Heart left ventricle (tissue), 16 donors: ENCODE measurements around the gene NXN. TPM values are rescaled to one million over a fixed set of nuclear protein-coding genes. Genes with fewer than 3 reads are reported as not detected.
"Not testable (repeated sequence)": the region's sequence is repeated elsewhere in the genome, so short reads cannot be mapped to it uniquely, and the experiment has no call there.

Experiments
- ATAC-seq, 4 donors: fragments of 200-7000 bp; cut with Tn5 transposase; one replicate each; pipeline ENCODE4 v1.9.1; 2020 to 2022; ENCODE audit warnings: moderate library complexity in 4 of 4, mild to moderate bottlenecking in 3 of 4, moderate number of reproducible peaks in 1 of 4
- DNase-seq, 5 donors: peaks; one replicate each; pipeline ENCODE4 v3.0.0-alpha.2; 2020
- H3K27ac ChIP-seq, 12 donors: fragments of 200-600 bp; sonication (generic) in 4 of 12; one replicate each; pipeline versions ENCODE4 v1.5.0 to v1.8.0; 2016 to 2022; ENCODE audit warnings: mild to moderate bottlenecking in 2 of 12
- H3K27me3 ChIP-seq, 9 donors: fragments of 200-600 bp; sonication (generic) in 2 of 9; one replicate each; pipeline versions ENCODE4 v1.5.1 to v1.8.0; 2016 to 2022; ENCODE audit warnings: mild to moderate bottlenecking in 3 of 9
- H3K36me3 ChIP-seq, 9 donors: fragments of 200-600 bp; sonication (generic) in 2 of 9; one replicate each; pipeline versions ENCODE4 v1.5.0 to v1.8.0; 2018 to 2022; ENCODE audit warnings: mild to moderate bottlenecking in 2 of 9
- H3K4me1 ChIP-seq, 12 donors: fragments of 200-600 bp; sonication (generic) in 4 of 12; one replicate each; pipeline versions ENCODE4 v1.5.0 to v1.8.0; 2016 to 2022; ENCODE audit warnings: mild to moderate bottlenecking in 3 of 12
- H3K4me3 ChIP-seq, 12 donors: fragments of 200-600 bp; sonication (generic) in 4 of 12; one replicate each; pipeline versions ENCODE4 v1.5.0 to v1.8.0; 2017 to 2022; ENCODE audit warnings: mild to moderate bottlenecking in 9 of 12, moderate library complexity in 4 of 12
- H3K9me3 ChIP-seq, 12 donors: fragments of 200-600 bp; sonication (generic) in 4 of 12; one replicate each; pipeline versions ENCODE4 v1.5.0 to v1.8.0; 2016 to 2022; ENCODE audit warnings: mild to moderate bottlenecking in 1 of 12
- POLR2A ChIP-seq, 2 donors: fragments of 450-650 bp; IDR thresholded peaks; one replicate each; pipeline ENCODE4 v1.6.1; 2017; ENCODE audit warnings: antibody characterized with exemption in 2 of 2, mild to moderate bottlenecking in 2 of 2, moderate library complexity in 2 of 2
- WGBS, 4 donors: extraction: QIAGEN DNeasy Blood & Tissue Kit in 2 of 4; methylation state at CpG; one replicate each; pipeline versions ENCODE4 v1.1.5 to v1.1.7; 2013 to 2018; 5-methylcytosine and 5-hydroxymethylcytosine counted together
- intact Hi-C, 10 donors: fragments of 100-400 bp; cut with DNase I; formaldehyde crosslinking; loops; one replicate each; pipeline versions ENCODE4 v1.11.1 to v1.14.2; 2022
- polyA plus RNA-seq, 2 donors: library from polyadenylated mRNA; stranded (reverse); fragments of 200-250 nt; gene quantifications; one replicate each; pipeline ENCODE4 v1.2.3, GENCODE V29; 2013
- total RNA-seq, 9 donors: library from RNA; depleted of rRNA in 2 of 9; stranded (reverse); fragments of >200 nt in 2 of 9; fragmentation: NEBNext Ultra II Directional in 3 of 9; extraction: Animal tissue kit (Norgen Biotek cat#: 25700) in 3 of 9; gene quantifications; one replicate each; pipeline versions ENCODE4 v1.1.0 to v1.2.4, GENCODE V29; 2016 to 2023
- TF ChIP-seq, protein P1 (sequence below), 12 donors: fragments of 200-600 bp; sonication (generic) in 4 of 12; IDR thresholded peaks; one replicate each; pipeline versions ENCODE4 v1.5.0 to v1.8.0; 2018 to 2022; ENCODE audit warnings: antibody characterized with exemption in 12 of 12, mild to moderate bottlenecking in 5 of 12
- donor health status: ischemic (EF 13 %, LVEDD 7.1; RV severe dilation, severe dysfunction).
- donor health status: healthy with polysubstance abuse.
- donor health status: DM: no; HTN: yes; CAD: no.
- donor health status: DM: no; HTN: no; CAD: no.
- donor health status: ischemic (EF 25% LVEDD 6.9; RV normal size, moderate dysfunction).
- donor health status: ischemic (EF 25% LVEDD 5.7; RV mildly dilated, moderate dysfunction).
- donor health status: healthy.
- donor health status: DM: yes; HTN: yes; CAD: no.
- donor health status: ischemic (EF 35%, LVEDD 5.7; RV mildly dilated, moderate dysfunction).
- donor health status: nonischemic (EF 11% LVEDD 7.7; RV severe dilation, severe dysfunction).
- donor health status: DM: yes; HTN: yes; CAD: no.
- donor health status: PGD.
- donor health status: ischemic (EF 29% LVEDD 5.4; RV normal size, mild dysfunction).
- donor health status: nonischemic (EF 23%, LVEDD 6.1; RV moderate dilation, normal function).

NXN gene
- total and polyA plus RNA-seq, 11 donors, result 8.6 to 20.3 (median 14.1) TPM

DNA sequence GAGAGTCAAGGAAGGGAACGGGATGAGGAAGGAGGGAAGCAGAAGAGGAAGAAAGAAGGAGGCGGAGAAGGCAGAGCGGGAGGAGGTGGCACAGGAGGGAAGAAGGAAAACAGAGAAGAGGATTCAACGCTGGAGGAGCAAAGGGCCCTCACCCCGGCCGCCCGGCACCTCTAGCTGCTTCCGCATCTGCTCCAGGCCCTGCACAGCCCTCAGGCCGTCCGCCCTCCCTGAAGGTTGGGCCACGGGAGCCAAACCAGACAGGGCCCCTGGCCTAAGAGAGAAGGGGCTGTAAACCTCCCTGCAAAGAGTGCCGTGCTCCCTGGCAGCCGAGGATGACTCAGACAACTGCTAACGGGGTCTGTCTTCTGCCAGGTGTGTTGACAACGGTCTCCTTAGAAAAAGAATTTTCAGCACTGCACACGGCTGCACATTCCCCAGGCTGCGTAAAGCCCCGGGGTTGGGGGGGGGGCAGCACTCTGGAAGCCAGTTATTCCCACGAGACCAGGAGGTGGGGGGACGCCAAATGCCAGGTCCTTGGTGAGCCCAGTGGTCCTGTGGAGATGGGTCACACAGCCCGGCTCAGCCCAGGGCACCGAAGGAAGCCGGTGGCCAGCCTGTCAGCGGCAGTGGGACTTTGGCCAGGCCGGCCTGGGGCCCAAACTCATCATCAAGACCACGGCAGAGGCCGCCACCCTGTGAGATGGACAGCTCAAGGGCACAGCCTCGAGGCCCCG, 168.4 kb downstream of the NXN start:
- TF ChIP-seq, protein P1, sequence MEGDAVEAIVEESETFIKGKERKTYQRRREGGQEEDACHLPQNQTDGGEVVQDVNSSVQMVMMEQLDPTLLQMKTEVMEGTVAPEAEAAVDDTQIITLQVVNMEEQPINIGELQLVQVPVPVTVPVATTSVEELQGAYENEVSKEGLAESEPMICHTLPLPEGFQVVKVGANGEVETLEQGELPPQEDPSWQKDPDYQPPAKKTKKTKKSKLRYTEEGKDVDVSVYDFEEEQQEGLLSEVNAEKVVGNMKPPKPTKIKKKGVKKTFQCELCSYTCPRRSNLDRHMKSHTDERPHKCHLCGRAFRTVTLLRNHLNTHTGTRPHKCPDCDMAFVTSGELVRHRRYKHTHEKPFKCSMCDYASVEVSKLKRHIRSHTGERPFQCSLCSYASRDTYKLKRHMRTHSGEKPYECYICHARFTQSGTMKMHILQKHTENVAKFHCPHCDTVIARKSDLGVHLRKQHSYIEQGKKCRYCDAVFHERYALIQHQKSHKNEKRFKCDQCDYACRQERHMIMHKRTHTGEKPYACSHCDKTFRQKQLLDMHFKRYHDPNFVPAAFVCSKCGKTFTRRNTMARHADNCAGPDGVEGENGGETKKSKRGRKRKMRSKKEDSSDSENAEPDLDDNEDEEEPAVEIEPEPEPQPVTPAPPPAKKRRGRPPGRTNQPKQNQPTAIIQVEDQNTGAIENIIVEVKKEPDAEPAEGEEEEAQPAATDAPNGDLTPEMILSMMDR (IDR thresholded peaks at IDR 0.05), result no peak
- no peak for TF ChIP-seq POLR2A (IDR thresholded peaks at IDR 0.05)
- H3K4me3 ChIP-seq, result no peak overlapping the region
- WGBS, 4 donors, result 88 to 91% (median 90%) methylated on average over 20 to 29 of the region's 29 CpGs
- peaks cover 0 to 24% (median 0%) of the 10 kb centered on the region in 9 donors for H3K36me3 ChIP-seq
- intact Hi-C loops, result no loop called here
- H3K27me3 ChIP-seq, result no peaks in the 10 kb centered on the region
- no peak for ATAC-seq
- no peak for DNase-seq
- no peaks in the 10 kb centered on the region for H3K9me3 ChIP-seq
- H3K27ac ChIP-seq, result no peak overlapping the region
- no peaks in the 10 kb centered on the region for H3K4me1 ChIP-seq

DNA sequence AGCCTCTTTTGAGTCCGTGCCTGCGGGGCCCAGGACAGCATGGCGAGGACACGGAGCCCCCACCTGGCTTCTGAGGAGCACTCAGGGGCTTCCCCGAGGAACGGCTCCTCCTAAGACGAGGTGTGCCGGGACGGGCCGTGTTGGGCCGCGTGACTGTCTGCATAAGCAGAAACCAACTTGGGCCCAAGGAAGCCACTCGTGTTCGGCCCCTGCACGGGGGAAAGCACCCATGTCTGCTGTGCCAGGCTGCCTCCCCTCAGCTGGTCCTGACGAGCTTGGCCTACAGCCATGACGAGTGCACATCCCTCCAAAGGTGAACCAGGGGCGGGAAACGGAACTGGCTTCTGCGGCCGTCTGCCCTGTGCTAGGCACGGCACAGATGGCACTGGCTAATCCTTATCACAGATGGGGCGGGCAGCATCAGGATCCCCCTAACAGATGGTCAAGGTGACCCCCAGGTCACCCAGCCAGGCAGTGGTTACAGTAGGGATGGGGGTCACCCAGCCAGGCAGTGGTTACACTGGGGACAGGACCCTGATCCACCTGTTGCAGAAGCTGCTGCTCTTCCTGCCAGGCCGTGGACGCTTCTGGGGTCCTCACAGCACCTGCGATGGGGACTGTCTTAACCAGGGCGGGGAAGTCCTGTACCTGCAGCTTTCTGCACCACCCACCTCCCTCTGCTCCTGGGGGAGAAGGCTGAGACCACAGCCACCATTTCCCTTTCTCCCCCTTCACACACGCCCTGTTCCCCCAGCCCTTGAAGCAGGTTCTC, 171.9 kb downstream of the NXN start:
- no peaks in the 10 kb centered on the region for H3K27me3 ChIP-seq
- no peaks in the 10 kb centered on the region for H3K4me1 ChIP-seq
- H3K36me3 ChIP-seq, result peaks cover 0 to 11% (median 0%) of the 10 kb centered on the region in 9 donors
- 92 to 95% (median 94%) methylated on average over 14 to 28 of the region's 28 CpGs for WGBS, 4 donors
- no peak for DNase-seq
- H3K4me3 ChIP-seq, result no peak overlapping the region
- H3K9me3 ChIP-seq, result no peaks in the 10 kb centered on the region
- intact Hi-C loops, result no loop called here
- no peak for ATAC-seq
- H3K27ac ChIP-seq, result no peak overlapping the region
- no peak for TF ChIP-seq POLR2A (IDR thresholded peaks at IDR 0.05)
- TF ChIP-seq, protein P1 (IDR thresholded peaks at IDR 0.05), result no peak

DNA sequence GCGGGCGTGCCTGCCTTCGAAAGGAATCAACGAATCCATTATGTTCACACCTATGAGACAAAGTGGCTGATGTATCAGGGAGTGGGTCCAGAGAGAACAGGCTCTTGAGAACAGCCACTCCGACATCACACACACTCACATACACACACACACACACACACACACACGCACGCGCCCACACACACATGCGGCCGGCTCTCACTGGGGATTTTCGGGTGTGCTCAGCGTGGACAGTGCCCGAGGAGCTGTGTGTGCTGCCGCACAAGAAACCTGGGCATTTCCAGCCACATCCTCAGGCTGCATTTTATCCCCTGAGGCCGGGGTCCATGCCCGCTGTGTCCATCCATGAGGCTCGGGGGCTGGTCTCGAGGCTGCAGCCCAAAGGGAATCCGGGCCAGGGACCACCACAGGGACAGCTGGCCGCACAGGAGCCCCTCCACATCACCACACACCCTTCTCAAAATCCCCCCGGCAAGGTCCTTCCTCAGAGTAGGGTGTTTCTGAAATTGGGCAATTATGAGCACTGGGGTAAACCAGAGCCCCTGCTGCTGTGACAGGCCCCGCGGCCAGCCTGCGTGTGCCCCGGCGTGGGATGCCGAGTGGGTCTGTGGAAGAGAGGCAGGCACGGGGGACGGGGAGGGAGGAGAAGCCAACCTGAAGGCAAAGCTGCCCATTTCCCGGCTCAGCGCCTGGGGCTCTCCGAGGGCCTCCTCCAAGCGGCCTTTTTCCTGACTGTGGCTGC, 172.6 kb downstream of the NXN start:
- Histone ChIP-seq H3K4me1 (no peaks in the 10 kb centered on the region), H3K9me3 (no peaks in the 10 kb centered on the region), H3K4me3 (no peak overlapping the region), H3K27me3 (no peaks in the 10 kb centered on the region), H3K27ac (no peak overlapping the region), H3K36me3 (peaks cover 0 to 10% (median 0%) of the 10 kb centered on the region in 9 donors)
- no peak for TF ChIP-seq POLR2A (IDR thresholded peaks at IDR 0.05)
- TF ChIP-seq, protein P1 (IDR thresholded peaks at IDR 0.05), result no peak
- intact Hi-C loops, result no loop called here
- no peak for ATAC-seq
- DNase-seq, result peak in 1 of 5 donors; percentile 14
- WGBS, 4 donors, result 87 to 92% (median 90%) methylated on average over 22 to 33 of the region's 33 CpGs

DNA sequence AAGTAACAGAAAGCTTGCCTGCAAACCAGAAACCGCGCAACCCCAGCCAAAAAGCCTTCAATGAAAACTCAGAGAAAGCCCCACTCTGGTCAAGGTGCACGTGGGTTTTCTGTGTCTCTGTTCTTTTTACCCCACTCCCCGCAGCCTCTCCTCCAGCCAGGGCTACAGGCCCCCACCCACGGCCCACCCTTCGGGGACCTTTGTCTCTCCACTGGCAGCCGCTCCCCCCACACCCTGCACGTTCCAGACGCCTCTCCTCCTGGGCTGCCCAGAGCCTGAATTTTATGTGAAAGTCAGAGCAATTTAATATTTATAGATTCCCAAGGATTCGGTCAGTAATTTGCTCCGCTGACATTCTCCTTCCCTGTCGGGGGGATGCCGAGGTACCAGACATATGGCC, 173.2 kb downstream of the NXN start:
- WGBS, 4 donors, result 85 to 88% (median 85%) methylated on average over 12 to 13 of the region's 13 CpGs
- DNase-seq (peak in 1 of 5 donors; percentile 7), ATAC-seq (no peak)
- intact Hi-C loops, result no loop called here
- no peaks in the 10 kb centered on the region for H3K9me3 ChIP-seq
- peaks cover 0 to 10% (median 0%) of the 10 kb centered on the region in 9 donors for H3K36me3 ChIP-seq
- TF ChIP-seq, protein P1 (IDR thresholded peaks at IDR 0.05), result no peak
- no peak for TF ChIP-seq POLR2A (IDR thresholded peaks at IDR 0.05)
- no peaks in the 10 kb centered on the region for H3K4me1 ChIP-seq
- H3K27me3 ChIP-seq, result no peaks in the 10 kb centered on the region
- H3K4me3 ChIP-seq, result no peak overlapping the region
- H3K27ac ChIP-seq, result no peak overlapping the region

DNA sequence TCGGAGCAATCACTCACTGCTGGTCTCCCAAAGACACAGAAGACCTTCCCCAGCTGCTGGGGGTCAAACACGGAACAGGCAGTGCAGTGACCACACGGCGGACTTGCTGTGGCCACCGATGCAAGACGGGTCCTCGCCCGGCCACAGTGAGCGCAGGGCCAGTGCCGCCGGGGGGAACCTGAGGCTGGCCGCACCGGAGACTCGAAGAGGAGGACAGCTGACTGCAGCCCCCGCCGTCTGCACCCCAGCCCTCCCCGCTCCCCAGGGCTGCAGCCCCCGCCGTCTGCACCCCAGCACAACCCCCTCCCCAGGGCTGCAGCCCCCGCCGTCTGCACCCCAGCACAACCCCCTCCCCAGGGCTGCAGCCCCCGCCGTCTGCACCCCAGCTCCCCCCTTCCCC, 173.7 kb downstream of the NXN start:
- intact Hi-C loops, H3K27me3 ChIP-seq, H3K4me1 ChIP-seq, ATAC-seq, H3K27ac ChIP-seq, H3K4me3 ChIP-seq, H3K9me3 ChIP-seq: not testable (repeated sequence)
- peaks cover 0 to 10% (median 0%) of the 10 kb centered on the region in 9 donors for H3K36me3 ChIP-seq
- 88 to 94% (median 91%) methylated on average over 9 to 23 of the region's 23 CpGs for WGBS, 4 donors
- peak in 1 of 5 donors; percentile 11 for DNase-seq
